GM20000 (cell line): ENCODE data around the gene RAB7A.

Experiments
- DNase-seq: peaks from one replicate; pipeline ENCODE4 v3.0.0; 2012; ENCODE audit warnings: low spot score
- CTCF ChIP-seq: IDR thresholded peaks from 2 replicates; pipeline ENCODE4 v1.5.1; 2012; ENCODE audit warnings: mild to moderate bottlenecking, control low read depth; ENCODE audit errors: extremely low read depth, missing control alignments

The RAB7A gene

GRCh38 chr3:128703561-128703960, 22.4 kb upstream of the RAB7A start:
- TF ChIP-seq CTCF = no peak
- no peak for DNase-seq

- no peak for TF ChIP-seq CTCF
Observed at GRCh38 chr3:128706086-128706615, 19.8 kb upstream of the RAB7A start.

GRCh38 chr3:128707928-128708494, 18.0 kb upstream of the RAB7A start:
- DNase-seq = no peak
- no peak for TF ChIP-seq CTCF

More at GRCh38 chr3:128706086-128706615, 19.8 kb upstream of the RAB7A start:
- no peak for DNase-seq

GRCh38 chr3:128709038-128709437, 16.9 kb upstream of the RAB7A start:
- DNase-seq = no peak
- no peak for TF ChIP-seq CTCF

- no peak for DNase-seq
- no peak for TF ChIP-seq CTCF
Observed at GRCh38 chr3:128709506-128710210, 16.3 kb upstream of the RAB7A start.

- no peak for TF ChIP-seq CTCF
- DNase-seq = no peak
Observed at GRCh38 chr3:128710816-128711433, 15.1 kb upstream of the RAB7A start.

- no peak for TF ChIP-seq CTCF
- no peak for DNase-seq
Observed at GRCh38 chr3:128712848-128713247, 13.1 kb upstream of the RAB7A start.
